Colonic mucosa (tissue), 4 donors: ENCODE results near the gene TM9SF3. TPM values are rescaled to one million over a fixed set of nuclear protein-coding genes. Genes with fewer than 3 reads are reported as not detected.
"Not testable (repeated sequence)": the region's sequence is repeated elsewhere in the genome, so short reads cannot be mapped to it uniquely, and the experiment has no call there.

Experiments used
- DNase-seq: peaks from one replicate; pipeline ENCODE4 v3.0.0-alpha.2; 2020
- H3K27ac ChIP-seq: fragments of 200-600 bp; one replicate; pipeline ENCODE4 v1.8.0; 2021
- H3K27me3 ChIP-seq: fragments of 200-600 bp; one replicate; pipeline ENCODE4 v1.8.0; 2021
- H3K36me3 ChIP-seq: fragments of 200-600 bp; one replicate; pipeline ENCODE4 v1.8.0; 2021
- H3K4me1 ChIP-seq: fragments of 200-600 bp; one replicate; pipeline ENCODE4 v1.8.0; 2021; ENCODE audit warnings: mild to moderate bottlenecking
- H3K4me3 ChIP-seq: fragments of 200-600 bp; one replicate; pipeline ENCODE4 v1.8.0; 2021
- H3K9ac ChIP-seq, 2 donors: one replicate each; pipeline ENCODE4 v1.7.0; 2013; ENCODE audit warnings: control low read depth in 2 of 2, low read depth in 2 of 2, low read length in 2 of 2
- H3K9me3 ChIP-seq: fragments of 200-600 bp; one replicate; pipeline ENCODE4 v1.8.0; 2021
- intact Hi-C: fragments of 100-400 bp; cut with DNase I; formaldehyde crosslinking; loops from one replicate; pipeline ENCODE4 v1.14.1; 2022
- total RNA-seq, 2 donors: library from RNA; stranded (reverse); fragmentation: NEBNext Ultra II Directional in 1 of 2; extraction: Animal tissue kit (Norgen Biotek cat#: 25700) in 1 of 2; gene quantifications; one replicate each; pipeline ENCODE4 v1.2.1, GENCODE V29; 2021
- TF ChIP-seq, protein P1 (sequence below): fragments of 200-600 bp; IDR thresholded peaks from one replicate; pipeline ENCODE4 v1.8.0; 2022; ENCODE audit warnings: antibody characterized with exemption, mild to moderate bottlenecking
- donor health status: healthy.
- donor health status: DM: no; HTN: no; CAD: no.
- donor health status: DM: no; HTN: no; CAD: no.

Gene TM9SF3
- total RNA-seq, 2 donors from 2014 or later, result 285 to 392 TPM

DNA sequence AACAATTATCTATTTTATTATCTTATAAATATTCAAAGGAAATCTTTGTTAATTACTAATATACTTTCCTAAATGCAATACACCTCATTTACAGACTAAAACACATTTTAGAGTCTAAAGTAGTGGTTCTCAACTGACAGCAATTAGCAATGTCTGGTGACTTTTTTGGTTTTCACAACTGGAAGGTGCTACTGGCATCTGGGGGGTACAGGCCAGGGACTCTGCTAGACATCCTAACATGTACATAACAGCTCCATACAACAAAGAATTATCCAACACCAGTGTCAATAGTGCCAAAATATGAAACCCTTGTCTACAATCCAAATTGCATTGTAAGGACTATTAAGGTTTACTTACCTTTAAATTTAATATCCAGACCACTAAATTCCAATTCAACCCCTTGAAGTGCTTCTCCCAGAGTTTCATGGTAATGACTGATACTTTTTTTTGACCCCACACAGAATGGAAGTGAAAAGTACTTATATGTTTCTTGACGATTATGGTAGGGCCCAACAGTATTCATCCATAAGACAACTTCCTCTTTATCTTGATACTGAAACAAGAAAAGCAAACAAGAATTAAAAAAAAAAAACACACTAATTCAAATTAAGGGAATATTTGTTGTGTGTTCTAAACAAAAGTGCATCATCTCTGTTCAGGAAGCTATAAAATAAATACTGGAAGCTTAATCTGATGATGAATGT, 10.4 kb downstream of the TM9SF3 start:
- TF ChIP-seq, protein P1, sequence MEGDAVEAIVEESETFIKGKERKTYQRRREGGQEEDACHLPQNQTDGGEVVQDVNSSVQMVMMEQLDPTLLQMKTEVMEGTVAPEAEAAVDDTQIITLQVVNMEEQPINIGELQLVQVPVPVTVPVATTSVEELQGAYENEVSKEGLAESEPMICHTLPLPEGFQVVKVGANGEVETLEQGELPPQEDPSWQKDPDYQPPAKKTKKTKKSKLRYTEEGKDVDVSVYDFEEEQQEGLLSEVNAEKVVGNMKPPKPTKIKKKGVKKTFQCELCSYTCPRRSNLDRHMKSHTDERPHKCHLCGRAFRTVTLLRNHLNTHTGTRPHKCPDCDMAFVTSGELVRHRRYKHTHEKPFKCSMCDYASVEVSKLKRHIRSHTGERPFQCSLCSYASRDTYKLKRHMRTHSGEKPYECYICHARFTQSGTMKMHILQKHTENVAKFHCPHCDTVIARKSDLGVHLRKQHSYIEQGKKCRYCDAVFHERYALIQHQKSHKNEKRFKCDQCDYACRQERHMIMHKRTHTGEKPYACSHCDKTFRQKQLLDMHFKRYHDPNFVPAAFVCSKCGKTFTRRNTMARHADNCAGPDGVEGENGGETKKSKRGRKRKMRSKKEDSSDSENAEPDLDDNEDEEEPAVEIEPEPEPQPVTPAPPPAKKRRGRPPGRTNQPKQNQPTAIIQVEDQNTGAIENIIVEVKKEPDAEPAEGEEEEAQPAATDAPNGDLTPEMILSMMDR, result no peak
- Histone ChIP-seq H3K4me1 (peaks cover 5% of the 10 kb centered on the region), H3K4me3 (no peak overlapping the region), H3K9me3 (no peaks in the 10 kb centered on the region), H3K27ac (peak overlapping the region; percentile 35), H3K9ac (no peak overlapping the region), H3K27me3 (no peaks in the 10 kb centered on the region), H3K36me3 (no peaks in the 10 kb centered on the region)
- intact Hi-C loops, result no loop called here
- DNase-seq, result no peak

DNA sequence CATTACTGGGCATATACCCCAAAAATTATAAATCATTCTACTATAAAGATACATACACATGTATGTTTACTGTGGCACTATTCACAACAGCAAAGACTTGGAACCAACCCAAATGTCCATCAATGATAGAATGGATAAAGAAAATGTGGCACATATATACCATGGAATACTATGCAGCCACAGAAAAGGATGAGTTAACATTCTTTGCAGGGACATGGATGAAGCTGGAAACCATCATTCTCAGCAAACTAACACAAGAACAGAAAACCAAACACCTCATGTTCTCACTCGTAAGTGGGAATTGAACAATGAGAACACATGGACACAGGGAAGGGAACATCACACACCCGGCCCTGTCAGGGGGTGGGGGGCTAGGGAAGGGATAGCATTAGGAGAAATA, 12.2 kb downstream of the TM9SF3 start:
- H3K9ac ChIP-seq, H3K9me3 ChIP-seq, H3K4me1 ChIP-seq, DNase-seq, H3K27me3 ChIP-seq, intact Hi-C loops, H3K36me3 ChIP-seq, H3K27ac ChIP-seq, H3K4me3 ChIP-seq: not testable (repeated sequence)

DNA sequence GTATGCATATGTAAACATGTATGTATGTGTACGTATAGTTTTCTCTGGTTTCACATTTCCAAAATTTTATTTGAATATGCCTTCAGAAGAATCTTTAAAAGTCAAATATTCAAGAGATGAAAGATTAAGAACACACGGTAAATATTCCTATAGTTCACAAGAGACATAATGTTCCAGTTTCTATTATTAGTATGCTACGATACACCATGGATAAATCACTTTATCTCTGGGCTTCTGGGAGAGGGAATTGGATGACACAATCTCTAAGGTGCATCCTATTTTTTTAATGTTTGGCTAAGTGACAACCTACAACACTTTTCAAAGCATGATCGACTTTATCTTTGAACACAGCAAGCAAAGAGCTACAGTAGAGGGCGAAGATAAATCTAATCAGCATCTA, 13.8 kb downstream of the TM9SF3 start:
- Histone ChIP-seq H3K9me3 (no peaks in the 10 kb centered on the region), H3K9ac (no peak overlapping the region), H3K4me3 (no peak overlapping the region), H3K36me3 (no peaks in the 10 kb centered on the region), H3K4me1 (no peaks in the 10 kb centered on the region), H3K27me3 (no peaks in the 10 kb centered on the region), H3K27ac (no peak overlapping the region)
- TF ChIP-seq, protein P1, result no peak
- intact Hi-C loops, result no loop called here
- no peak for DNase-seq

DNA sequence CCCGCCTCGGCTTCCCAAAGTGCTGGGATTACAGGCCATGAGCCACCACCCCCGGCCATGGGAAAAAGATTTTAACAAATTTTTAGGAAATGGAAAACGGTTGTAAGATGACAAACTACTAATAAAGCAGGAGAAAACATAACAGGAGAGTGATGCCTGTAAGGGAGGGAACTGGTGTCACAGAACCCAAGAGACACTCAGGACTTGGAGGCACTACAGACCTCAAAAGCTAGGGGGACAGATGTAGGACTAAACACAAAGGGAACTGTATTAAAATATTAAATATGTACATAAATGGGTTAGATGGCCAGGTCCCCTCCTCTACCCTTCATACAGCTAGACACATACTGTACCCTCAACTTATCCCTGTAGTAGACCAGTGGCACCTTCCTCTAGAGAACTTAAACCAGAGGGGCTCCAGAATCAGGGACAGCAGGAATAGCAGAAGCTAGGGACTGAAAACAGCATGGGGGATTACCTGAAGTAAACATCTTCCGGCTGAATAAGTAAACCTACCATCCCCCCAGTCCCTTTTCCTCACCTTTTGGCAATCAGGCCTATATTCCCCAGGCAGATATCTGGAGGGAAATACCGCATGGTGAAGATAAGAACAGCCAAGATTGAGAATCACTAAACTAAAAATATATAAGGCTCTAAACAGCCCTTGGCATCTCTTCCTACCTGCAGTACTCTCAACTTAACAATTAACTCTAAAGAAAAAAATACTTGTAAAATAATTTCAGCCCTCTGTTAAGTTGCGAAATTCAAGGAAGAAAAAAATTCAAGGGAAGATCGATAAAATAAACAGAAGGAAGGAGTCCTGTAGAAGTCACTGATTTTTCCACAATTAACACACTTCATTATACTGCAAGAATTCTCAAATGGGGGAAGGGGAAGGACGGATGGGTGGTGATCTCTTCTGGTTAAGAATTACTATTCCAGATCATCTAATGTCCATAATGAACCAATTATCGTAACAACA, 15.5 kb downstream of the TM9SF3 start:
- intact Hi-C loops, result no loop called here
- no peak overlapping the region for H3K9ac ChIP-seq
- H3K27ac ChIP-seq, result no peak overlapping the region
- H3K4me1 ChIP-seq, result no peaks in the 10 kb centered on the region
- H3K36me3 ChIP-seq, result no peaks in the 10 kb centered on the region
- H3K27me3 ChIP-seq, result no peaks in the 10 kb centered on the region
- no peak for DNase-seq
- TF ChIP-seq, protein P1, result no peak
- H3K9me3 ChIP-seq, result no peaks in the 10 kb centered on the region
- H3K4me3 ChIP-seq, result no peak overlapping the region

DNA sequence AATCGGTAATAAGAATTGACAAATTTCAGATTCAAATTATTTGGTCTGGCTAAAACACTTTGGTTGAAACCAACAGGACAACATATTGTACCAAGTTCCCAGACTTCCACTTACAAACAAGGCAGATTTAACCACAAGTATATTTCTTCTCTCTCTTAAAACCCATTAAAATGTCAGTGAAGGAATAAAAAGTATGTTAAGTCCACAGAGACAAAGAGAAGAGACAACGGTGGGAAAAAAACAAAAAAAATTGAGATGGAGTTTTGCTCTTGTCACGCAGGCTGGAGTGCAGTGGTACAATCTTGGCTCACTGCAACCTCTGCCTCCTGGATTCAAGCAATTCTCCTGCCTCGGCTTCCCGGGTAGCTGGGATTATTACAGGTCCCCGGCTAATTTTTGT, 16.3 kb downstream of the TM9SF3 start:
- Histone ChIP-seq H3K27me3 (no peaks in the 10 kb centered on the region), H3K4me1 (no peaks in the 10 kb centered on the region), H3K4me3 (no peak overlapping the region), H3K36me3 (no peaks in the 10 kb centered on the region), H3K9me3 (no peaks in the 10 kb centered on the region), H3K27ac (no peak overlapping the region), H3K9ac (no peak overlapping the region)
- TF ChIP-seq, protein P1, result no peak
- intact Hi-C loops, result no loop called here
- no peak for DNase-seq
